Measurements from ENCODE around the gene COA7. TPM values are rescaled to one million over a fixed set of nuclear protein-coding genes. Genes with fewer than 3 reads are reported as not detected.

The COA7 gene
- total RNA-seq, 1 experiment from 2014 or later = 43.7 TPM

DNA sequence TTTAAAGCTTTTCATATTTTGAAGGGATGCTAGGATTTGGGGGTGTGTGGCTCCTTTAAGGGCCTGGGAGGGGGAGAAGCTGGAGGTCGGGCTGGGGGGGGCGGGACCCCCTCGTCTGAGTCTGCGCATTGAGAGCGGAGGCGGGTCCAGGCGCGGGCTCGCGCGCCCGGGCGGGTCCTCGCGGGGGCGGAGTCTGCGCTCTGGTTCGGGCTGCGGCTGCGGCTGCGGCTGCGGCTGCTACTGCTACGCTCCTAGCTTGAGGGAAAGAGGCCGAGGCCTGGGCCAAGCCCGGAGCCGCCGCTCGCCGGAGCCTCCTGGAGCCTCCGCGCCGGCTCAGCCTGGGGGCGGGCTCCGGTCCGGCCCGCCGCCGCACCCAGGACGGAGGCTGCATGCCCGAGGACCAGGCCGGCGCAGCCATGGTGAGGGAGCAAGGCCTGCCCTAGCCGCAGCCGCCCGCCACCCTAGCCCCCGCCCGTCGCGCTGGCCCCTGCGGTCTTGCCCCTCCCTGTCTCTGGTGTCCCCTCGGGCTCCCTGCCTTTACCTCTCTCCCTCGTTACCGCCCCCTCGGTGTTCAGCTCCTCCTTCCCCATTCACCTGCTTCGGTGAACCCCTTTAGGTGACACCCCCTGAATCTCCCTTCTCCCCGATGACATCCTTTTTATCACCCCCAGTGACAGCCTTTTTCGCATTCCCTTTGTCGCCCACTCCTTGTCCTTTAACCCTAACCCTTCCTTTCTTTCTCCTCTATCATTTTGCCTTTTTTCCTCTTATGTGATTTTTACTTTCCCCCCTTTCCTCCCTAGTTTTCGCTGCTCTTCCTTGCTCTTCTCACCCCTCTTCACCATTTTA lies 28.3 kb upstream of the COA7 start, which contains the start of gene ZYG11B (continued):
- TF ChIP-seq, protein P1, sequence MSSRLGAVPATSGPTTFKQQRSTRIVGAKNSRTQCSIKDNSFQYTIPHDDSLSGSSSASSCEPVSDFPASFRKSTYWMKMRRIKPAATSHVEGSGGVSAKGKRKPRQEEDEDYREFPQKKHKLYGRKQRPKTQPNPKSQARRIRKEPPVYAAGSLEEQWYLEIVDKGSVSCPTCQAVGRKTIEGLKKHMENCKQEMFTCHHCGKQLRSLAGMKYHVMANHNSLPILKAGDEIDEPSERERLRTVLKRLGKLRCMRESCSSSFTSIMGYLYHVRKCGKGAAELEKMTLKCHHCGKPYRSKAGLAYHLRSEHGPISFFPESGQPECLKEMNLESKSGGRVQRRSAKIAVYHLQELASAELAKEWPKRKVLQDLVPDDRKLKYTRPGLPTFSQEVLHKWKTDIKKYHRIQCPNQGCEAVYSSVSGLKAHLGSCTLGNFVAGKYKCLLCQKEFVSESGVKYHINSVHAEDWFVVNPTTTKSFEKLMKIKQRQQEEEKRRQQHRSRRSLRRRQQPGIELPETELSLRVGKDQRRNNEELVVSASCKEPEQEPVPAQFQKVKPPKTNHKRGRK (CRISPR knock-in tag; IDR thresholded peaks at IDR 0.05; ENCODE audit: borderline replicate concordance) = no peak
- TF ChIP-seq JUN (CRISPR knock-in tag; IDR thresholded peaks at IDR 0.05) (no peak), ZNF121 (CRISPR knock-in tag; IDR thresholded peaks at IDR 0.05) (no peak), SP1 (CRISPR knock-in tag; conservative IDR thresholded peaks at IDR 0.05) (peak; percentile 33; the same call in 1 of the 2 replicates), RELA (CRISPR knock-in tag; IDR thresholded peaks at IDR 0.05; ENCODE audit: borderline replicate concordance) (no peak), ZBTB21 (CRISPR knock-in tag; IDR thresholded peaks at IDR 0.05; ENCODE audit: borderline replicate concordance) (no peak), ESRRA (CRISPR knock-in tag; IDR thresholded peaks at IDR 0.05; ENCODE audit: borderline replicate concordance) (no peak), MXD4 (CRISPR knock-in tag; IDR thresholded peaks at IDR 0.05; ENCODE audit: borderline replicate concordance) (no peak), ZNF232 (CRISPR knock-in tag; IDR thresholded peaks at IDR 0.05) (no peak), PRRX2 (CRISPR knock-in tag; IDR thresholded peaks at IDR 0.05) (no peak), NR2C2 (CRISPR knock-in tag; IDR thresholded peaks at IDR 0.05) (no peak), FOXK1 (CRISPR knock-in tag; IDR thresholded peaks at IDR 0.05) (no peak; the same call in 1 of the 2 replicates), ZNF317 (CRISPR knock-in tag; IDR thresholded peaks at IDR 0.05; ENCODE audit: borderline replicate concordance, low read depth) (no peak), GRHL2 (CRISPR knock-in tag; IDR thresholded peaks at IDR 0.05; ENCODE audit: insufficient replicate concordance, severe bottlenecking) (no peak), TEAD4 (CRISPR knock-in tag; IDR thresholded peaks at IDR 0.05) (no peak), NFE2L1 (CRISPR knock-in tag; IDR thresholded peaks at IDR 0.05) (no peak)
- TF ChIP-seq, protein P2, sequence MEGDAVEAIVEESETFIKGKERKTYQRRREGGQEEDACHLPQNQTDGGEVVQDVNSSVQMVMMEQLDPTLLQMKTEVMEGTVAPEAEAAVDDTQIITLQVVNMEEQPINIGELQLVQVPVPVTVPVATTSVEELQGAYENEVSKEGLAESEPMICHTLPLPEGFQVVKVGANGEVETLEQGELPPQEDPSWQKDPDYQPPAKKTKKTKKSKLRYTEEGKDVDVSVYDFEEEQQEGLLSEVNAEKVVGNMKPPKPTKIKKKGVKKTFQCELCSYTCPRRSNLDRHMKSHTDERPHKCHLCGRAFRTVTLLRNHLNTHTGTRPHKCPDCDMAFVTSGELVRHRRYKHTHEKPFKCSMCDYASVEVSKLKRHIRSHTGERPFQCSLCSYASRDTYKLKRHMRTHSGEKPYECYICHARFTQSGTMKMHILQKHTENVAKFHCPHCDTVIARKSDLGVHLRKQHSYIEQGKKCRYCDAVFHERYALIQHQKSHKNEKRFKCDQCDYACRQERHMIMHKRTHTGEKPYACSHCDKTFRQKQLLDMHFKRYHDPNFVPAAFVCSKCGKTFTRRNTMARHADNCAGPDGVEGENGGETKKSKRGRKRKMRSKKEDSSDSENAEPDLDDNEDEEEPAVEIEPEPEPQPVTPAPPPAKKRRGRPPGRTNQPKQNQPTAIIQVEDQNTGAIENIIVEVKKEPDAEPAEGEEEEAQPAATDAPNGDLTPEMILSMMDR (IDR thresholded peaks at IDR 0.05) = no peak
- TF ChIP-seq, protein P3, sequence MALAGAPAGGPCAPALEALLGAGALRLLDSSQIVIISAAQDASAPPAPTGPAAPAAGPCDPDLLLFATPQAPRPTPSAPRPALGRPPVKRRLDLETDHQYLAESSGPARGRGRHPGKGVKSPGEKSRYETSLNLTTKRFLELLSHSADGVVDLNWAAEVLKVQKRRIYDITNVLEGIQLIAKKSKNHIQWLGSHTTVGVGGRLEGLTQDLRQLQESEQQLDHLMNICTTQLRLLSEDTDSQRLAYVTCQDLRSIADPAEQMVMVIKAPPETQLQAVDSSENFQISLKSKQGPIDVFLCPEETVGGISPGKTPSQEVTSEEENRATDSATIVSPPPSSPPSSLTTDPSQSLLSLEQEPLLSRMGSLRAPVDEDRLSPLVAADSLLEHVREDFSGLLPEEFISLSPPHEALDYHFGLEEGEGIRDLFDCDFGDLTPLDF (CRISPR knock-in tag; IDR thresholded peaks at IDR 0.05) = no peak
- TF ChIP-seq, protein P4, sequence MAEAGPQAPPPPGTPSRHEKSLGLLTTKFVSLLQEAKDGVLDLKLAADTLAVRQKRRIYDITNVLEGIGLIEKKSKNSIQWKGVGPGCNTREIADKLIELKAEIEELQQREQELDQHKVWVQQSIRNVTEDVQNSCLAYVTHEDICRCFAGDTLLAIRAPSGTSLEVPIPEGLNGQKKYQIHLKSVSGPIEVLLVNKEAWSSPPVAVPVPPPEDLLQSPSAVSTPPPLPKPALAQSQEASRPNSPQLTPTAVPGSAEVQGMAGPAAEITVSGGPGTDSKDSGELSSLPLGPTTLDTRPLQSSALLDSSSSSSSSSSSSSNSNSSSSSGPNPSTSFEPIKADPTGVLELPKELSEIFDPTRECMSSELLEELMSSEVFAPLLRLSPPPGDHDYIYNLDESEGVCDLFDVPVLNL (CRISPR knock-in tag; IDR thresholded peaks at IDR 0.05; ENCODE audit: borderline replicate concordance, low read depth) = no peak
- TF ChIP-seq, protein P5, sequence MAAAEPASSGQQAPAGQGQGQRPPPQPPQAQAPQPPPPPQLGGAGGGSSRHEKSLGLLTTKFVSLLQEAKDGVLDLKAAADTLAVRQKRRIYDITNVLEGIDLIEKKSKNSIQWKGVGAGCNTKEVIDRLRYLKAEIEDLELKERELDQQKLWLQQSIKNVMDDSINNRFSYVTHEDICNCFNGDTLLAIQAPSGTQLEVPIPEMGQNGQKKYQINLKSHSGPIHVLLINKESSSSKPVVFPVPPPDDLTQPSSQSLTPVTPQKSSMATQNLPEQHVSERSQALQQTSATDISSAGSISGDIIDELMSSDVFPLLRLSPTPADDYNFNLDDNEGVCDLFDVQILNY (CRISPR knock-in tag; IDR thresholded peaks at IDR 0.05) = 0 out of 2 replicates have a peak, but pooled peaks have one; percentile 34
- TF ChIP-seq, protein P6, sequence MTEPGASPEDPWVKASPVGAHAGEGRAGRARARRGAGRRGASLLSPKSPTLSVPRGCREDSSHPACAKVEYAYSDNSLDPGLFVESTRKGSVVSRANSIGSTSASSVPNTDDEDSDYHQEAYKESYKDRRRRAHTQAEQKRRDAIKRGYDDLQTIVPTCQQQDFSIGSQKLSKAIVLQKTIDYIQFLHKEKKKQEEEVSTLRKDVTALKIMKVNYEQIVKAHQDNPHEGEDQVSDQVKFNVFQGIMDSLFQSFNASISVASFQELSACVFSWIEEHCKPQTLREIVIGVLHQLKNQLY (CRISPR knock-in tag; IDR thresholded peaks at IDR 0.05) = no peak
- TF ChIP-seq, protein P7, sequence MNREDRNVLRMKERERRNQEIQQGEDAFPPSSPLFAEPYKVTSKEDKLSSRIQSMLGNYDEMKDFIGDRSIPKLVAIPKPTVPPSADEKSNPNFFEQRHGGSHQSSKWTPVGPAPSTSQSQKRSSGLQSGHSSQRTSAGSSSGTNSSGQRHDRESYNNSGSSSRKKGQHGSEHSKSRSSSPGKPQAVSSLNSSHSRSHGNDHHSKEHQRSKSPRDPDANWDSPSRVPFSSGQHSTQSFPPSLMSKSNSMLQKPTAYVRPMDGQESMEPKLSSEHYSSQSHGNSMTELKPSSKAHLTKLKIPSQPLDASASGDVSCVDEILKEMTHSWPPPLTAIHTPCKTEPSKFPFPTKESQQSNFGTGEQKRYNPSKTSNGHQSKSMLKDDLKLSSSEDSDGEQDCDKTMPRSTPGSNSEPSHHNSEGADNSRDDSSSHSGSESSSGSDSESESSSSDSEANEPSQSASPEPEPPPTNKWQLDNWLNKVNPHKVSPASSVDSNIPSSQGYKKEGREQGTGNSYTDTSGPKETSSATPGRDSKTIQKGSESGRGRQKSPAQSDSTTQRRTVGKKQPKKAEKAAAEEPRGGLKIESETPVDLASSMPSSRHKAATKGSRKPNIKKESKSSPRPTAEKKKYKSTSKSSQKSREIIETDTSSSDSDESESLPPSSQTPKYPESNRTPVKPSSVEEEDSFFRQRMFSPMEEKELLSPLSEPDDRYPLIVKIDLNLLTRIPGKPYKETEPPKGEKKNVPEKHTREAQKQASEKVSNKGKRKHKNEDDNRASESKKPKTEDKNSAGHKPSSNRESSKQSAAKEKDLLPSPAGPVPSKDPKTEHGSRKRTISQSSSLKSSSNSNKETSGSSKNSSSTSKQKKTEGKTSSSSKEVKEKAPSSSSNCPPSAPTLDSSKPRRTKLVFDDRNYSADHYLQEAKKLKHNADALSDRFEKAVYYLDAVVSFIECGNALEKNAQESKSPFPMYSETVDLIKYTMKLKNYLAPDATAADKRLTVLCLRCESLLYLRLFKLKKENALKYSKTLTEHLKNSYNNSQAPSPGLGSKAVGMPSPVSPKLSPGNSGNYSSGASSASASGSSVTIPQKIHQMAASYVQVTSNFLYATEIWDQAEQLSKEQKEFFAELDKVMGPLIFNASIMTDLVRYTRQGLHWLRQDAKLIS (CRISPR knock-in tag; IDR thresholded peaks at IDR 0.05; ENCODE audit: borderline replicate concordance) = no peak
